NCI-H2171 treated with DMSO at 0.1 percent for 48 hours (cell line): ENCODE data around the gene METTL16.

Source experiments
- DNase-seq: peaks from one replicate; lab custom pipeline; 2025; lab: John Stamatoyannopoulos, UW

Gene METTL16

DNA sequence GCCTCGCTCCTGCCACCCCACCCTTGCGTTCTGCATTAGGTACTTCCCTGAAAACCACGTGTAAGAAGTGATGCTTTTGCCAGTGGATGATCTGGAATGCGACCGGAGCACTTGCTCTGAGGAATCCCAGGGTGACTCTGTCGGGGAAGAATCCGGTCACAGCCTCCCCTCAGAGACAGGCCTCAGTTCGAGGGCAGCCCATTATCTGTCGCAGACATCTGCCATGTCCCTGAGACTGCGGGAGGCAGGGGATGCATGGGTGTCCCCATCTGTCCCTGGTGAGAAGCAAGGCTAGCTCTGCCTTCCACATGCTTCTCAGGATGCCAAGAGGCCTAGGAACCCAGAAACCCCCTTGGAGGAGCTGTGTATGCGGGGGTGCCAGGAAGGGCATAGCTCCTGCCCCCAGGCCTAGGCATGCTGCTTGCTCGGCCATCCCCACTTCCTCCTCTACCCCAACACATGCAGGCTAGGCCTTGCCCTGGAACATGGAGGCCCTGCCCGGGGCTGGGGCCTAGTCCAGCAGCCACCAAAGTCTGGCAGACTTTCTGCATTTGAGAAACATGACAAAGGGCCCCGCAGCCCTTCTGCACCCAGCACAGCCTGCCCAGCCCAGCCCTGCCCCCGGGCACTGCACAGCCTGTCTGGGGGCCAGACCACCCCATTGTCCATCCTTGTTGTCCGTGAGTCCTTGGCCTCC, 131.3 kb downstream of the METTL16 start:
- peak; percentile 27 for DNase-seq

DNA sequence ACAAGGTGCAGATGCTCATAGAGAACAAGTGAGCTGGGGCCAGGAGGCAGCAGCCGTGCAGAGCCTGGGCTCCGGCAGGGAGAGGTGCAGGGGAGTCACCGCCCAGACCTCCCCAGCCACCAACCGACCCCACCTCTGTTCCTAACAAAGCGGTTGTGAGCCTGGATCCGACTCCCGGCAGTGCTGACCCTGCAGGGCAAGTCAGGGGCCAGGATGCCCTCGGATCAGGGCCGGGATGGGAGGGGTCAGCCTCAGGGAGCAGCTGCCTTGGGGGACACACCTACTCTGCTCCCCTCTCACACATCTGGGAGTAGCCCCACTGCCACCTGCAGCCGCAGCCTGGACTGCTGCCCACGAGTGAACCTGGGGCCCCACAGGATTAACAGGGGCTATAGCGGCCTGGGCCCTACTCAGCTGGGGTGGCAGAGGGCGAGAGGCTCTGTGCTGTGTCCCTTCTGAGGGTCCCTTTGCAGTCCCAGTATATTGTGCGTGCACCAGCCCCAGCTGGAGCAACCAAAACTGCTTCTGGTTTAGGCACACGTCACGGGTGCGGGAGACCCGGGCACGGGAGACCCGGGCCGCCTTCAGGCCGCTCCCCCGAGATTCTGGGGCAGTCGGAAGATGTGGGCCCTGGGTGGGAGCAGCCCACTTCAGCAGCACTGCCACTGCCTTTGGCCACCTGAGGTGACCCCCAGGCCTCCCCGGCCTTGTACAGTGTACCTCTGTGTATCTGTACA, 132.0 kb downstream of the METTL16 start:
- DNase-seq, result no peak

DNA sequence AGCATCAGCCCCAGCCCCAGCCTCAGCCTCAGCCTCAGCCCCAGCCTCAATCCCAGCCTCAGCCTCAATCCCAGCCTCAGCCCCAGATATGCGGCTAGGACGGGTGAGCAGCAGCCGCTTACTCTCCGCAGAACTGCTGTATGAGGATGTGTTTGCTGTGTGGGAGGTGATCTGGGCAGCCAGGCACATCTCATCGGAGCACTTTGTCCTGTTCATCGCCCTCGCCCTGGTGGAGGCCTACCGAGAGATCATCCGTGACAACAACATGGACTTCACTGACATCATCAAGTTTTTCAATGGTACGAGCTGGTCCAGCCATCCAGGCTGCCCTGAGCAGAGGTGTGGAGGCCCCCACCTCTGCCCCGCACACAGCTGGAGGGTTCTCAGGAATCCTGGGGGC, 132.8 kb downstream of the METTL16 start:
- no peak for DNase-seq

DNA sequence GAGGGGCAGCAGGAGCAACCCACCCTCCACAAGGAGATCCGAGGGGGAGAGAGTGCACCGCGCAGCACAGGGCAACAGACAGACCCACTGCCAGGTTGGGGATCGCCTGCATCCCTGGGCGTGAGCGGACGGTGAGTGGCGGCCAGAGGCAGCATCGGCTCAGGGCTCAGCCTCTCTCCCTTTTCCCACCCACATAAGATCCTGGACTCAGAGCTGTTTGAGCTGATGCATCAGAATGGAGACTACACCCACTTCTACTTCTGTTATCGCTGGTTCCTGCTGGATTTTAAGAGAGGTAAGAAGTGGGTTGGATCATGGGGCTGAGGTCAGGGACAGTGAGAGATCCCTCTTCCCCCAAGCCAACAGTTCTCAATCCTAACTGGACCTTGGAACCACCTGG, 134.0 kb downstream of the METTL16 start:
- DNase-seq, result no peak

DNA sequence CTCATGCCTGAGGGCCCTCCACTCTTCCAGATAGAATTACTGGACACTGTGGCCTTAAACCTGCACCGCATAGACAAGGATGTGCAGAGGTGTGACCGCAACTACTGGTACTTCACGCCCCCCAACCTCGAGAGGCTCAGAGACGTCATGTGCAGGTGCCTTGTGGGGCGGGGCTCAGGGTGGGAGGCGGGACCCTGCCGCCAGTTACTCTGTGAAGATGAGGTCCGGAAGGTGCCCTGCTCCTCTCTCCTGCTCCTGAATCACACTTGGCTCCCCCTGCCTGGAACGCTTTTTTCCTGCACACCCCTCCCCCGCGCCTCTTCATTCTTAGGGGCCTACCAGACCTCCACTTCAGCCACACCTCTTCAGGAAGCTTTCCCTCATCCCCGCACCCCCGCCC, 135.6 kb downstream of the METTL16 start:
- DNase-seq, result no peak

DNA sequence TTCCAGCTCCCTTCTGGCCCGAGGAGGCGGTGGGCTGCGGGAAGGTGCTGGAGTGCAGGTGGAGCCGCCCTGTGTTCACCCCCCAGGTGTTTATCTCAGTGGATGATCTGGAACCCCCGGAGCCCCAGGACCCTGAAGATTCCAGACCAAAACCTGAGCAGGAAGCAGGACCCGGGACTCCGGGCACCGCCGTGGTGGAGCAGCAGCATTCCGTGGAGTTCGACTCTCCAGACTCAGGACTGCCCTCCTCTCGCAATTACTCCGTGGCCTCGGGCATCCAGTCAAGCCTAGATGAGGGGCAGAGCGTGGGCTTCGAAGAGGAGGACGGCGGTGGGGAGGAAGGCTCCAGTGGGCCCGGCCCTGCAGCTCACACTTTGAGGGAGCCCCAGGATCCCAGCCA, 136.3 kb downstream of the METTL16 start:
- no peak for DNase-seq

DNA sequence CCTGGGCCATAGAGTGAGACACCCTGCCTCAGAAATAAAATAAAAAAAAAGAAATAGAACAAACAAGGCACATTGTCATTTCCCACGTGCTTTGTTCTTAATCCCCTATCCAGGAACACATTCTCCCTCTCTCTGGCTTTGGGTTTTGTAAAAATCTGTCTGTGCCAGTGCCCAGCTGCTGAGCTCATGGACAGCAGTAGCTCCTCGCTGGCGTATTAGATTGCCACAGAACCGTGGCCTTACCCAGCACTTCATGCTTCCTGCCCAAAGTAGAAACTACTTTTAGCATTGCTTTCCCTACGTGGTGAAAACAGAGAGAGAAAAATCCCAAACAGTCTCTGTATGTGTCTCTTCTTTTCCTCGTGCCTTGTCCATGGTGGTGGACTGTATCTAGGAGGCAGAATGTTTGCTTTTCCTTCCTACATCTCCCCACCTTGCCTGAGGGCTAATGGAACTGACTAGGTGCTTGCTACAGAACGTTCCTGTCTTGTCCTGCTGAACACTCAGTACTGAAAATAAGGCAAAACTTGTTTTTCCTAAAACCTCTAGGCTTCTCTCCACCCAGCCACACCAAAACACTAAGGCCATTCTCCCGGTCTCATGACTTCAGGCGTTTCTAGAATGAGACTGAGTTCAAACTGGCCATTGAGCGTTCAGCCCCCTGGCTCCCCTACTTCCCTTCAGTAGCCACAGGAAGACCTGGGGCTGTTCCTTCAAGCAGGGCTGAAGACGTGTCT, 137.0 kb downstream of the METTL16 start:
- DNase-seq, result no peak

DNA sequence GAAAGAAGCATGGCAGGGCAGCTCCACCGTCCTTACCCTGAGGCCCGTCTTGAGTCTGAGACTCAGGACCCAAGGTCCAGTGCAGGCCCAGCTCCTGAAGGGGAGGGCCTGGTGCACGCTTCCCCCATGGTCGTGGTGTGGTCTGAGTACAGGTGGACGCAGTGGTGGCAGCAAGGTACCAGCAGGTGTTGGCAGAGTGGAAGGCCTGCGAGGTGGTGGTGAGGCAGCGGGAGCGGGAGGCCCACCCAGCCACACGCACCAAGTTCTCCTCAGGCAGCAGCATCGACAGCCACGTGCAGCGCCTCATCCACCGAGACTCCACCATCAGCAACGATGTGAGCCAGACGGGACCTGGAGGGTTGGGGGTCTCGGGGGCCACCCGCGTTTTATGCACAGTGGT, 138.5 kb downstream of the METTL16 start:
- DNase-seq, result no peak

DNA sequence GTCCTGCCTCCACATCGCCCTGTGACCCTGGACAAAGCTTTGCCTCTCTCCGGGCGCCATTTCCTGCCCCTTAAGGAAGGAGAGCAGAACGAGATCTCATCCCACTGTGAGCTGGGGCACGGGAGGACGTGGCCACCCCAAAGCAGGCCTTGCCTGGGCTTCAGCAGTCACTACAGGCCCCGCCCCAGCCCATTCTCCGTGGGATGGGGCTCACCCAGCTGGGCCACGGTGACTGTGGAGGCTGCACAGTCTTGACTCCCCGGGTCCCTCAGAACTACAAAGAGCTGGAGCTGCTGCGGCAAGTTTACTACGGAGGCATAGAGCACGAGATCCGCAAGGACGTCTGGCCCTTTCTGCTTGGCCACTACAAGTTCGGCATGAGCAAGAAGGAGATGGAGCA, 139.0 kb downstream of the METTL16 start:
- no peak for DNase-seq

DNA sequence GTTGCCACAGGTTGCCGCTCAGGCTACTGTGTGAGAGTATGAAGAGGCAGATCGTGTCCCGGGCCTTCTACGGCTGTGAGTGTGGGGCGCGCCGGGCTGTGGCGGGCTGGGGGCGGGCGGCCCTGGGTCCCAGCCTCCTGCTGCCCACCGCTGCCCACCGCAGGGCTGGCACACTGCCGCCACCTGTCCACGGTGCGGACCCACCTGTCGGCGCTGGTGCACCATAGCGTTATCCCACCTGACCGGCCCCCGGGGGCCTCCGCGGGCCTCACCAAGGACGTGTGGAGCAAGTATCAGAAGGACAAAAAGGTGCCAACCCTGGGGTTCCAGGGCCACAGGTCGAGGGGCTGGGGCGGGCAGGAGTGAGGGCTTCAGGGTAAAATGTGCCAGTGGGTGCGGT, 139.5 kb downstream of the METTL16 start:
- no peak for DNase-seq

DNA sequence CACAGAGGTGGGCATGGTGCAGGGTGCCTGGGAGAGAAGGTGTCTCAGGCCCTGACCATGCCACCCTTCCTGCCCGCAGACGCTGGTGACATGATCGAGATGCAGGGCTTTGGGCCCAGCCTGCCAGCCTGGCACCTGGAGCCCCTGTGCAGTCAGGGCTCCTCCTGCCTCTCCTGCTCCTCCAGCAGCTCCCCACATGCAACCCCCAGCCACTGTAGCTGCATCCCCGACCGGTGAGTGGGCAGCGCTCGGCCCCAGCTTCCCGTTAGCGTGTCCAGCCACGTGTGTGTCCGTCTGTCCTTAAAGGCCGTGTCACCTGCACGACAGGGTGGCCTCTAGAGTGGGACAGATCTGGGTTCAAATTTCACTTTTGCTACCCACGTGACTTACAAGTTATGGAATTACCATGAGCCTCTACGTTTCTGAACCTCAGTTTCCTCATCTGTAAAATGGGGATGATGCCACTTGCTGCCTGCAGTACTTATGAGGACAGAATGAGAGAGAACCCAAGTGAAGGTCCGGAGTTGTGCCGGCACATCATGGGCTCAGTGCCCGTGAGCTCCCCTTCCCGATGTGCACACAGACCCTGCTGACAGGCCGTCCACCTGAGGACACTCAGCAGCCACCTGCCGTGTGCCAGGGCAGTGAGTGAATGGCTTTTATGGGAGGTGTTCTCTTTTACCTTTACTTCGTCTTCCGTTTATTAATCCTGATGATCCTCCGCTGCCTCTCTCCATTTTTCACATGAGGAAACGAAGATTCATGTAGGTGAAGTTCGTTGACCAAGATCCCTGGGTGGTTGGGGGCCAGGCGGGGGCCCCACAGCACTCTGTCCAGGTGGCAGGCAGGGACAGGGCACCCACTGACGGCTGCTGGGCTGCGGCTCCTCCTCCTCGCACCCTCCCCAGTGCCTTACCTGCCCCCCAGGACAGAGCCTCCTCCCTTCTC, 140.2 kb downstream of the METTL16 start:
- DNase-seq, result no peak

DNA sequence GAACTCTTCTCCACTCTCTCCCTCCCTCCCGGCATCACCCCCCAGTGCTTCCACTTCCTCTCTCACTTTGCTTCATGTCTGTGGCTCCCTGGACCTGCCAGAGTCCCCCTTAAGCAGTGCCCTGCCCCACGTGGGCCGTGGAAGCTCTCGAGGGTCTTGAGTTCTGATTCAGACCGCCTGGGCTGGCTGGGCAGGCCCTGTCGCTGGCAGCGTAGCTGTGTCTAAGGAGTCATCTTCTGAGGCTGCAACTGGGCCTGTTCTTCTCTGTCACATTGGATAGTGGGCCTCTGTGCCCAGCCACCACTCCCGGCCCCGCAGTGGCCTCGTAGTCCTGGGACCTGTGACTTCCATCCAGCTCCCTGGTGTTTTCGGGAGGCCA, 141.5 kb downstream of the METTL16 start:
- no peak for DNase-seq

DNA sequence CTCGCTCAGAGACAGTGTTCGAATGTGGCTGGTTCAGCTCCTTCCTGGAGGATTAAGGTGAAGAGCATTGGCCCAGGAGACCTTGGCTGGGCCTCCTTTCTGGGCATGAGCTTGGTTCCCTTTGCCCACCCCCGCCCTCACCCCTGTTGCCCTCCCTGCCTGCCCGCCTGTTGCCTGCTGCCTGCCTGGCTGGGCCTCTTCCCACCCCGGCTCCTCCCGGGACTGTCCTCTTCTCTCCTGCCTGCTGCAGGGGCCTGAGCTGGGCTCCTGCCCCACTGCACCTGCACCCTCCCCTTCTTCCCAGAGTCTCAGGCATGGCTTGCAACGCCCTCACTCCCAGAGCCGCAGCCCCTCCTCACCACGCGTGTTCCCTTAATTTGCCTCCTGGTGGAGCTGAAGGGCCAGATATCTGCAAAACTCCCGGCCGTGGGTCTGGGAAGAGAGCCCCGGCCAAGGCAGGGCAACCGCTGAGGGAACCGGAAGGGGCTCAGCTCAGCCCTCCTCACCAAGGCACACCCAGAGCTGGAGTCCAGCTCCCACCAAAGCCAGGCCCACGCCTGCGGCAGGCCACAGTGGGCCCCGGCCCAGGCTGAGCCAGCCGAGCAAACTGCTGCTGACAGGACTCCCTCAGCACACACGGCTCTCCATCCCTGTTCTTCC, 142.0 kb downstream of the METTL16 start:
- no peak for DNase-seq

DNA sequence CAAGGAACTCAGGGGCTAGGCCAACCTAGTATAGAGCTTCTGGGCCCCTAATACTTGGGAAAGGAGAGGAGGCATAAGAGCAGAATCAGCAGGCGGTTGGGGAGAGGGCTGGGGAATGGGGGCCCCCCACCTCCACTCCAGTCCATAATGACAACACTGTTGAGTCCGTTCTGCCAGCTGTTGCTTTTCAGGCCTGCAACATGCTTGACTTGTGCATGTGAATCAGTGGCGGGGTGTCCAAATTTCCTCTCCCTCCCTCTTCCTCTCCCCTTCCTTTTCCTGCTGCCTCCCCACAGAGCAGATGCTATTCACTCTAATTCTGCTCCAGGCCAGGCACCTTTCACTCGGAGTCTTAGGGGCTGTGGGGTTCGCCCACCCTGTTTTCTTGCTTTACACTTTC, 142.6 kb downstream of the METTL16 start:
- DNase-seq, result no peak

DNA sequence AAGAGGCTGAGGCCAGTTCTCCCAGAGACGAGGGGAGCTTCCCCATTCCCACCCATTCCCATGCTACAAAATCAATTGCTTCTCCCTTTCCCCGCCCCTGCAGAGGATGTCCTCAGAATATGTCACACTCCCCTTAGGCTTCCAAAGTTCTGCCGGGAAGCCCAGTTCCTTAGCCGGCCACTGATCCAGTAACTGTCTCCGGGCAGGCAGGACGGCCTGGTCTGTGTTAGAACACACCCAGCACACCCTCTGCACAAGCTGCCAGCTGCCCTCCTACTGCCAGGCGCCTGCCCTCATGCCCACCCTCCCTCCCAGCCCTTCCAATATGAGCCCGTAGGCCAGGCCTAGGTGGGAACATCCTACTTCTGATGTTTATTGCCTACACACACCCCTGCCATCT, 143.3 kb downstream of the METTL16 start:
- DNase-seq, result peak; percentile 39

DNA sequence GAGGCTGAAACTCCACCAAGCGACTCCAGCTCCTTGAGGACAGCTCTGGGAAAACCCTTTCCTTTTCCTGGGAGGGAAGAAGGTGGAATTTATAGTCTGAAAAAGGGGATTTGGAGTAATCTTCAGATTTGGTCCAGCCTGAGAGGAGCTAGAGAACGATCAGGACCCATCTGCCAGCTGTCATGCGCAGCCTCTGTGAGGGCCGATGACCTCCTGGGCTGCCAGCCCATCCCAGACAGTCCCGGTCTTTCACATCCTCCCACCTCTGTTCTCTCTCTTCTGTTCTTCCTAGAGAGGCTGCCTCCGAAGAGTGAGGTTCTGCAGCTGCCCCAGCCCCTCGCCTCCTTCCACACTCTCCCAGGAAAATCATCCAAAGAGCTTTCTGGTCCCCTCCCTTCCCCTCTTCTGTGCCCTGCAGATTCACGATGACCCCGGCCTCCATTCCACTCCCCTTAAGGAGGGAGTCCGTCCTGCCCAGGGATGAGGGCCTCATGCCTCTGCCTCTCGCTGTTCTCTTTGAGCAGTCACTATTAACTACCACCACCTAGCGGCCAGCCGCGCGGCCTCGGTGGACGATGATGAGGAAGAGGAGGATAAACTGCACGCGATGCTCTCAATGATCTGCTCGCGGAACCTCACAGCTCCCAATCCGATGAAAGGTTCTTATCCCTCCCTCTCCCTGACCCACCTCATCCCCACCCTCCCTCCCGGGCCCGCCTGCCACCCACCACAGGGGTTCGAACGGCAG, 144.8 kb downstream of the METTL16 start:
- DNase-seq, result no peak
